ENCODE results near the gene TLCD3B. TPM values are rescaled to one million over a fixed set of nuclear protein-coding genes. Genes with fewer than 3 reads are reported as not detected.
"Not testable (repeated sequence)": the region's sequence is repeated elsewhere in the genome, so short reads cannot be mapped to it uniquely, and the experiment has no call there.

Gene TLCD3B
- total RNA-seq, 1 donor from 2014 or later = 1.4 TPM

GRCh38 chr16:30022887-30023286, 8.2 kb downstream of the TLCD3B start, which contains the start of gene C16orf92:
TSS of gene C16orf92 (plus strand) at chr16:30023198. CDS start at chr16:30023341, 143 bp downstream.
- peaks cover 5% of the 10 kb centered on the region for H3K4me1 Mint-ChIP-seq (ENCODE audit: low read depth, unreplicated experiment)
- peaks cover 6% of the 10 kb centered on the region for H3K9me3 Mint-ChIP-seq (ENCODE audit: unreplicated experiment)
- H3K27ac Mint-ChIP-seq (ENCODE audit: unreplicated experiment) = no peak within 1 kb of the TSS
- H3K27me3 Mint-ChIP-seq (ENCODE audit: low read depth, unreplicated experiment) = peaks cover 33% of the 10 kb centered on the region
- H3K36me3 Mint-ChIP-seq (ENCODE audit: low read depth, unreplicated experiment) = no peaks in the 10 kb centered on the region
- Histone ChIP-seq H3K36me3 (ENCODE audit: insufficient read depth, low read length) (no peaks in the 10 kb centered on the region), H3K9me3 (ENCODE audit: insufficient read depth, low read depth, low read length) (no peaks in the 10 kb centered on the region), H3K4me1 (ENCODE audit: insufficient read depth, low read length) (no peaks in the 10 kb centered on the region), H3K9ac (ENCODE audit: low read length) (no peak within 1 kb of the TSS), H3K27me3 (ENCODE audit: insufficient read depth, low read length) (peaks cover 1% of the 10 kb centered on the region), H2AFZ (ENCODE audit: low read depth, low read length) (no peak within 1 kb of the TSS), H3K4me2 (ENCODE audit: low read length) (no peak within 1 kb of the TSS), H3K79me2 (ENCODE audit: insufficient read depth, low read length) (no peaks in the 10 kb centered on the region), H4K20me1 (ENCODE audit: insufficient read depth, low read length) (no peaks in the 10 kb centered on the region), H3K27ac (ENCODE audit: low read depth, low read length) (no peak within 1 kb of the TSS), H3K4me3 (ENCODE audit: insufficient read depth, low read depth, low read length) (no peak within 1 kb of the TSS)
- H3K4me3 Mint-ChIP-seq (ENCODE audit: unreplicated experiment) = peak within 1 kb of the TSS; percentile 54
- TF ChIP-seq CTCF (IDR thresholded peaks at IDR 0.05; ENCODE audit: insufficient read depth, low read depth, low read length) (no peak), EZH2 (IDR thresholded peaks at IDR 0.05; ENCODE audit: insufficient read depth, low read length) (no peak)
- DNase-seq (ENCODE audit: low read depth) (no peak), FAIRE-seq (no peak)

GRCh38 chr16:30018731-30019158, 12.3 kb downstream of the TLCD3B start:
- no peaks in the 10 kb centered on the region for H3K9me3 ChIP-seq (ENCODE audit: insufficient read depth, low read depth, low read length)
- no peaks in the 10 kb centered on the region for H4K20me1 ChIP-seq (ENCODE audit: insufficient read depth, low read length)
- no peak for FAIRE-seq
- Mint-ChIP-seq H3K27ac (ENCODE audit: unreplicated experiment) (peak overlapping the region; percentile 50), H3K36me3 (ENCODE audit: low read depth, unreplicated experiment) (no peaks in the 10 kb centered on the region), H3K27me3 (ENCODE audit: low read depth, unreplicated experiment) (peaks cover 11% of the 10 kb centered on the region), H3K4me1 (ENCODE audit: low read depth, unreplicated experiment) (peaks cover 5% of the 10 kb centered on the region), H3K9me3 (ENCODE audit: unreplicated experiment) (peaks cover 3% of the 10 kb centered on the region), H3K4me3 (ENCODE audit: unreplicated experiment) (peak overlapping the region; percentile 68)
- H3K27me3 ChIP-seq (ENCODE audit: insufficient read depth, low read length) = no peaks in the 10 kb centered on the region
- H3K9ac ChIP-seq (ENCODE audit: low read length) = no peak overlapping the region
- no peak overlapping the region for H3K4me3 ChIP-seq (ENCODE audit: insufficient read depth, low read depth, low read length)
- TF ChIP-seq CTCF (IDR thresholded peaks at IDR 0.05; ENCODE audit: insufficient read depth, low read depth, low read length) = no peak
- no peak for TF ChIP-seq EZH2 (IDR thresholded peaks at IDR 0.05; ENCODE audit: insufficient read depth, low read length)
- H3K4me1 ChIP-seq (ENCODE audit: insufficient read depth, low read length) = no peaks in the 10 kb centered on the region
- H3K4me2 ChIP-seq (ENCODE audit: low read length) = no peak overlapping the region
- H3K27ac ChIP-seq (ENCODE audit: low read depth, low read length) = no peak overlapping the region
- DNase-seq (ENCODE audit: low read depth) = no peak
- H3K79me2 ChIP-seq (ENCODE audit: insufficient read depth, low read length) = no peaks in the 10 kb centered on the region
- H3K36me3 ChIP-seq (ENCODE audit: insufficient read depth, low read length) = no peaks in the 10 kb centered on the region
- H2AFZ ChIP-seq (ENCODE audit: low read depth, low read length) = no peak overlapping the region

- H3K4me3 Mint-ChIP-seq (ENCODE audit: unreplicated experiment); H3K4me1 Mint-ChIP-seq (ENCODE audit: low read depth, unreplicated experiment); H3K4me2 ChIP-seq (ENCODE audit: low read length); H3K27ac Mint-ChIP-seq (ENCODE audit: unreplicated experiment); H2AFZ ChIP-seq (ENCODE audit: low read depth, low read length); H3K9me3 Mint-ChIP-seq (ENCODE audit: unreplicated experiment); H3K36me3 Mint-ChIP-seq (ENCODE audit: low read depth, unreplicated experiment); H3K36me3 ChIP-seq (ENCODE audit: insufficient read depth, low read length); H3K27me3 ChIP-seq (ENCODE audit: insufficient read depth, low read length); H3K27ac ChIP-seq (ENCODE audit: low read depth, low read length); FAIRE-seq; H3K9ac ChIP-seq (ENCODE audit: low read length); DNase-seq (ENCODE audit: low read depth); H4K20me1 ChIP-seq (ENCODE audit: insufficient read depth, low read length); H3K27me3 Mint-ChIP-seq (ENCODE audit: low read depth, unreplicated experiment); H3K4me1 ChIP-seq (ENCODE audit: insufficient read depth, low read length); H3K9me3 ChIP-seq (ENCODE audit: insufficient read depth, low read depth, low read length); H3K4me3 ChIP-seq (ENCODE audit: insufficient read depth, low read depth, low read length); H3K79me2 ChIP-seq (ENCODE audit: insufficient read depth, low read length): not testable (repeated sequence)
These were observed 13.1 kb downstream of the TLCD3B start for GRCh38 chr16:30017937-30018336.
